Stimulated activated CD4-positive, alpha-beta T cell treated with anti-CD3 and anti-CD28 coated beads, TNF-alpha, amount 100 ng/mL, for 48 hours (primary cell): ENCODE measurements around the gene FAM53B.

Experiments used
- DNase-seq, 3 donors: peaks; one replicate each; pipeline ENCODE4 v3.0.0-alpha.2; 2020; ENCODE audit warnings: low read depth in 3 of 3

Gene FAM53B

DNA sequence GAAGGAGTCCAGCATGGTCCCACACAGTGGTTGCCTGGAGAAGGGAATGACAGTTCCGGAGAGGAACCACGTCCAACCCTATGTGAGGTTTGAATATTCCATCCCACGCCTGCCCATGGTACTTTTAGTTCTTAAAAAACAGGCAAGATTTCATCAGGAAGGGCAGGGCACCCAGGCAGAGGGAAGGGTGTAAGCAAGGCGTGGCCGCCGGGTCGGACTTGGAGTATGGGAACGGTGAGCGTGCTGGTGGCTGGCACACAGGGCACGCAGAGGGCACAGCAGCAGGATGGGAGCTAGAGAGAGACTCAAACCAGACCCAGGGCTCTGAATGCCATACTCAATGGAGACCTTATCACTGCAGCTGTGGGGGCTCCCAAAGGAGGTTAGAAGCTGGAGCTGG, 34.3 kb downstream of the FAM53B start:
- no peak for DNase-seq

DNA sequence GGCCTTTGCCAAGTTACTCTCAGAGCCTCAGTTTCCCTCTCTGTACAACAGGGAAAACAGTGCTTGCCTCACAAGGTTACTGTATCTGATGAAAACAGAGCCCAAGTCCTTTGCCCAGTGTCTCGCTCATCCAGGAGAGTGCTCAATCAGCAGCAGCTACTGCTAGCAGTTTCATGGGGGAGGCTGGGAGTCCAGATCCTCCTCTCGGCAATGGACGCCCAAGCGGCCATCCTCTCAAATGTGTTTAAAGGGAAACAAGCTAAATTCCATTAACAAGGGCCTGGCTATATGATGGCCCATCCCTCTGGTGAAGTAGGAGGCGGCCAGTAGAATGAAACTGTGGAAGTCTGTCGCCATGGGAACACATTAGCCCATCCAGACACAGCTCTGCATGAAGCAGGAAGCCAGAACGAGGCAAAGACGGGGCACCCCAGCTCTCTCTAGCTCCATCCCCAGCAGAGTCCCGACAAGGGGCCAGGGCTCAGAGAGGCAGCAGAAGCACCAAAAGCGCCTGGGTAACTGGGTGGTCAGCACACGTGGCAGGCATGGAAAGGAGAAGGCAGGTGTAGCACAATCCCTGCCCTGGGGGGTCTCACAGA, 35.2 kb downstream of the FAM53B start:
- no peak for DNase-seq

DNA sequence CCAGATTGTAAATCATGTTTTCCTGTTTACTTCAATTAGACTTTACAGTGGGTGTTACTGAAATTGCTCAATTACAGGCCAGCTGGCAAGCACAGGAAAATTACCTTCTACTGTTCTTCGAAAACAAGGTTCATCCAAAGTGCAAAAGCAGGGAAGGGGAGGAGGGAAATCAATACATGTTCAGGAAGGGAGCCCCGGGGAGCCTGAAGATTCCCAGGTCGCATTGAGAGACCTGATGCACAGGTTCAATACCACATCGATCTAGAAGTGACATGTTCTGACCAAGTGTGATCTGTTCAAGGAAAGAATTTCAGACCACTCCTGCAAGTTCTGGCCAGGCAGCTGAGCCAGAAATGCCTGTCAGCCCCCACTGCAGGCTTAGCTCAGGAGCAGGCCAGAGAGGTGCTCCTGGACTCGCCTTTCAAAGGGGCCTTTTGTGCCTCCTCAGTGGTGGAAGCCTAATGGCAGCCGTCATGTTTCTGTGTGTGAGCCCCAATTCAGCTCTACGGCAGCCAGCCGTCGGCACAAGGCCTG, 35.9 kb downstream of the FAM53B start:
- no peak for DNase-seq

DNA sequence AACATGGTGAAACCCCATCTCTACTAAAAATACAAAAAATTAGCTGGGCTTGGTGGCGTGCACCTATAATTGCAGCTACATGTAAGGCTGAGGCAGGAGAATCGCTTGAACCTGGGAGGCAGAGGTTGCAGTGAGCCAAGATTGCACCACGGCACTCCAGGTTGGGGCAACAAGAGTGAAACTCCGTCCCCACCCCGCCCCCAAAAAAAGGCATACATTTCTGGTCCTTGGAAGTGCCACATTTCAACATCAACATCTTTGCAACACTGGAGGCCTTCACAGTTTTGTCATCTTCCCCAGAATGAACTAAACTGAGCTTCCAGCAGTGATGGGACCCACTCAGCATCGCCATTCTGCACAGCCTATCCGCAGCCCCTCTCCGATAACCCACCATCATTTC, 36.6 kb downstream of the FAM53B start:
- DNase-seq: no peak

DNA sequence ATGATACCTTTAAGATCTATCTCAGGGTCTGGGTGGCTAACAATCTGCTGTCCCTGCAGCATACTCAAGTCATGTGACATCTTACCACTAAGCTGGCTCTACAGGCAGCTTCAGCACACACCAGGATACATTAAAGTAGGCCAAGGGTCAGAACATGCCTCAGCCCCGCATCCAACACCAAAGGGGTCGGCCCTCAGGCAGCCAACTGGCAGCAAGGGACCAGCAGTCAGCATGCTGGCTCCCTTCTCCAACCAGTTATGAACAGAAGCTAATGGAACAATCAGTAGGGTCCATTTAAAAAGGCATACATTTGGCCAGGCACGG, 37.1 kb downstream of the FAM53B start:
- DNase-seq: no peak

DNA sequence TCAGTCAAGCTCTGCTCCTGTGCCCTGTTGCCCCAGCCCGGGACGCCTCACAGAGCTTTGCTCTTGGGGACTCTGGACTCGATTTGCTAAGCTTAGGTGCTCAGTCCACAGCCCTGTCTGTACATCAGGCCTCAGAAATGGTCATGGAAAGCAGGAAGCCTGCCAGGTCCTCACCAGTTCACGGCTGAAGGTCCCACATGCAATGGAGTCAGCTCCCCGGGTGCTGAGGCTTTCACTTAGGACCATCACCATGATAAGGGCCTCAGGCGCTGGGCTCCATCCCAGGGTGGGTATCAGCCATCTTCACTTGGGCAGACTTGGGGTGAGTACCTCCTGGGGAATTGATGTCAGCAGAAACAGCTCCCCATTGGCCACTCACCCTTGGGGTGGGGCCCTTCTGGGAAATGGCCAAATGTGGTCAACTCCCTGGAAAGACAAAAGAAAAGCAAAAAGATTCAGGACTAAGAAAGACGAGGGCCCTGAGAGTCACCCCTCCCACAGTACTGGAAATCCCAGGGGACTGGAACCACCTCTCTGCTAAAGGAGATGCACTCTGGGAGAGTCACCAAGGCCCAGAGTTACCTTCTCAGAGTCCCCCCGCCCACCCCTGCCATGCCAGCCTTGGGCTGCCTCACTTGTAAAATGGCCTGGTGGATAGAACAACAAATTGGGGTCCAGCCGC, 37.6 kb downstream of the FAM53B start:
- DNase-seq: no peak

DNA sequence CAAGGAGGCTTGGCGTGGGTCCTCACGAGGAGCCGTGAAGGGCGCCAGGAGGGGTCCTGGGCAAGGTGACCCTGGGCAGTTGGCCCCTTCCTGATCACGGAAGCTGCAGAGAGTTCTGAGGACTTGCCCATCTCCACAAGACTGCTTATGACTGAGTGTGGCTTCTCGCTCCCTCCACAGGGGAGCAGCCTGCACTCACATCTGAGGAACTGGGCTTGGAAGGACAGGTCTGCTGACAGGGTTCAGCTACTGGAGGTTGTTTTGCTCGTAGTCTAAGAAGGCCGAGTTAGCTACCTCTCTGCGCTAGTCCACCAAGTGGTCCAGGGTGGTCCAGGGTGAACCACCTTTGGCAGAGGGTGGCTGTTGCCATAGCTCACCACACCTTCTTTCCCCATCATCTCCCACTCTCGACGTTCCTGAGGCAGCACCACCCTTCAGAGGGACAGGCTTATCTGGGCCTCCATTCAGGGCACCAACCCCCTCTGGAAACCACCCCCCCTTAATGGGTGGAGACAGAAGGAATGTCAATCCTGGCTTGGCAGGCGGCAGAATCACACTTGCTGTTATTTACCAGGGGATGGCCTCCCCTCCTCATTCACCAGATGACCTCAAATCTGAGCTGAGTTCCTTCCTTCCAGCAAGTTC, 38.2 kb downstream of the FAM53B start:
- no peak for DNase-seq

DNA sequence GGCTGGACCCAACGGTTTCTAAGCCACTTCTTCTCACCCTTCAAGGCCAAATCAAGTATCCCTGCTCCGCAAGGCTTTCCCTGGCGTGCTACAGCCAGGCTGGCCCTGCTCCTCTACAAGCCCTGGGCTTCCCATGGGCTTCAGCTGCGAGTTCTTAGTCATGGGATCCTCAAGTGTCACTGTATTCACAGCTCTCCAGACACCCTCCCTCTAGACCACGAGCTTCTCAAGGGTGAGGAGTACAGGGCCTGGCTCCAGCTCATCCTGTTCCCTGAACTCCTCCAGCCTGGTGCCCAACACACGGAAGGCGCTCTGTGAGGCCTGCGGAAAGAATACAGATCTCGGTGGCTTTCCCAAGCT, 38.8 kb downstream of the FAM53B start:
- DNase-seq: no peak

DNA sequence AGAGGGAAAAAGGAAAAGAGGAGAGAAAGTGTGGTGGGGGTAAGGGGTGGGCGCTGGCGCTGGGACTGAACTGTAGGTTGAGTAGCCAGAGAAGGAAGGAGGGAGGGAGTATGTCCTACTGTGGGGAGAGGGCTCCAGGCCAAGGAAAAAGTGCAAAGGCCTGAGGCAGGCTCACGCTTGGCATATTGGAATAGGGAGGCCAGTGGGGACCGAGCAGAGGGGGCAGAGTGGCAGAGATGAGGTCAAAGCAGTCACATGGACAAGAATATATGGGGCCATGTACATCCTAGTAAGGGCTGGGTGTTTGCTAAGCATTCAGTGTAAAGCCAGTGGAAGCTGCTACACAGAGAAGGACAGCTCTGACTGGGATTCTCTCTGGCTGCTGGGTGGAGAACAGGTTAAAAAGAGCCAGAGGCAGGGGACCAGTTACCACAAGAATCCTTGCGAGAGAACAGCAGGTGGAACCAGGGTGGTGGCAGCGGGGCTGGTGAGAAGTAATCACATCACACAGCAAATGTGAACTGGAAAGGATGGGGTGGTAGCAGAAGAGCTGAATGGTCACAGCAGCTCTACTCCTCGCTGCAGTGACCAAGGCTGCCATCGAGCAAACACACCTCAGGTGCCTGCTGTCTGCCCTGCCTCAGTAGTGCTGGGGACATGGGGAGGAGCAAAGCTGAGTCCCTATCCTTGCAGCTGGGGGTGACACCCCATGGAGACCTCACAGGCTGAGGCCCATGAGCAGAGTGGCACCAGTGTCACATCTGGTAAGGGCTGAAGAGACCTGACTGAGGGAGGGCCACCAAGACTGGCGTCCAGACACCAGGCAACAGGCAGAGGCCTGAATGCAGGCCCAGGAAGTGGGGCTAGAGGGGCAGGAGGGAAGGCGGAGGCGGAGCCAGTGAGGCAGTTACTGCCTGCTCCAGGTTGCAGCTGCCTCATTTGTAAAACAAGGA, 39.5 kb downstream of the FAM53B start:
- DNase-seq: no peak

DNA sequence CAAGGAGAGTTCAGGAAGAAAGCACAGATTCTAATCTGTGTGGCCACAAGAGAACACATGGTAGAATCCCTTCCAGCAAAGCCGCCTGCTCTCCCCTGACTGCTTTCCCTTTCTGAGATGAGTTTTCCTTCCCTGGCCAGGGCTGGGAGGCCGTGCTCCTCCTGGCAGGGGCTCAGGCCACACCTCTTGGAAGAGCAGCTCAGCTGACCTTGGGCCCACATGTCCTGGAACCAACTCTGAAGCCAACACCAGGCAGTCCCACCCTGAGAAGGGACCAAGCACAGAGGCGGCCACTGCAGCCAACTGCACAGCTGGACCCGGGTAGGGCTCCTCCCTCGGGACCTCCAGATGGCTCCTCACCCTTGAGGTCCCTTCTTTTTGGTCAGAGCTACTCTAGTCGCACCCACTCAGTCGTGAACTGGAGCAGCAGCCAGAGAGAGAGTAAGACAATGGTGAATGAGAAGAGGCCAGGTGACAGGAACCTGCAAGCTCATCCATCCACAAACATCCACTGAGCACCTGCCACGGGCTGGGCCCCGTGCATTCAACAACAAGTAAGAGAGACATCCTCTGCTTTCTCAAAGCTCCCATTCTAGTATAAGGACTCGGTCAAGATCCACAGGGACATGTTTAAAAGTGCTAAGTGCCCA, 40.3 kb downstream of the FAM53B start:
- DNase-seq: no peak

DNA sequence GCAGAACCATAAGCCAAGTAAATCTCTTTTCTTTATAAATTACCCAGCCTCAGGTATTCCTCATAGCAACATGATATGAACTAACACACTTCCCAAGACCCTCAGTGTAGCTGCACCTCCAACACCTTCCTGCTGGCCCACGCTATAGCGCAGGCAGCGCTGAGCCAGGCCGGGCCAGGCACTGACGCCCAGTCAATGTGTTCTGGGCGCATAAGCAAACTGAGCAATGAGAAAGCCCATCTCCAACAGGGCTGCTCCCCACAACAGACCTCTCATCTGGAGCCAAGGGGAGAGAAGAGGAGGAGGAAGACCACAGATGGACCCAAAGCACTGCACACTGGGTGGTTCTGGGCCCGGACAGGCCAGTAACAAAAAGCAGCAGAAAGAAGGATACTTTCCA, 40.8 kb downstream of the FAM53B start:
- DNase-seq: no peak

DNA sequence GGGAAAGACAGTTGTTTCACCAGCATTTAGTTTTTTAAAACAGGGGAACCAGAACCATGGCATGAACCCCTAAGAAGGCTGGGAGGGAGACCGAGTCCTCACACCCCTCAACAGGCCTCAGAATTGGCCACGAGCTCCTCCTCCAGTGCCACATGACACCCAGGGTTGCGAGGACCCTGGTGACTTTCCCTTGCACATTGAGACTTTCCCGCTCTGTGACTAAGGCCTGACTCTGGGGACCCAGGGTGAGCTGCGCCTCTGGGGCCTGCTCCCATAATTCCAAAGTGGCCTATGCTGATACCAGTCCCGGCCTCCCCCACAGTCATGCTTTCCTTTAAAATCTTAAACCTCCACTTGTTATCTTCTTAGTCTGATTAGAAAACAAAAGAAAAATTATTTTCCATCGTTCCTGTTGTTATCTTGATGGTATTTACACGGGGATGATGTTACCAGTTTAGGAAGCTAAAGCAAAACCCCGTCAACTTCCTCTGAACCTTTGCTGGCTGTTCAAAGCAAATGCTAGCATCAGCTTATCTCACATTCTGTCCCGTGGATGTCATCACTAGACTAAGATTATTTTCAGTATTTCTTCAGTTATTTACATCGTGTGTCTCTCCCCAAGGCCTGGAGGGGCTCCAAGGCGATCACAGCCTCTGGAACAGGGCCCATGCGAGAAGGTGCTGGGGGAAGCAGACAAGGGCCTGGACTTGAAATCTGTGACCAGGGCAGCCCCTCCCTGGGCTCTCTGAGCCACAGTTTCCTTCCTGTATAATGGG, 42.1 kb downstream of the FAM53B start:
- no peak for DNase-seq

DNA sequence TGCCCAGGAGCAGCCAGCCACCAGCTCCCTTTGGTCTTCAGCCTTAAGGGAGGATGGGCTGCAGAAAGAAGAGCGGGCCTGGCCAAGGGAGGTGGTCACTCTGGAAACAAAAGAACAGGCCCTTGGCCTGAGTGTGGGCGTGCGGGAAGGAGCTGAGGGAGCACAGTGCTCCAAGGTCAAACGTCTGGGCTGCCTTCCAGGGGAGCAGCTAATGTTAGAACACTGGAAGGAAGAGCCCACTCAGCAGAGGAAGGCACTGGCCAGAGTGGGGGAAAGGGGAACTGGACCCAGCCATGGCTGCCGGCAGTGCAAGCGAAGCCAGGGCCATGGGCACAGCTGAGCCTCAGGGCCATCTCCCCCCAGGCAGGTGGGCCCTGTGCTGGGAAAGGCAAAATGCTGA, 42.7 kb downstream of the FAM53B start:
- no peak for DNase-seq

DNA sequence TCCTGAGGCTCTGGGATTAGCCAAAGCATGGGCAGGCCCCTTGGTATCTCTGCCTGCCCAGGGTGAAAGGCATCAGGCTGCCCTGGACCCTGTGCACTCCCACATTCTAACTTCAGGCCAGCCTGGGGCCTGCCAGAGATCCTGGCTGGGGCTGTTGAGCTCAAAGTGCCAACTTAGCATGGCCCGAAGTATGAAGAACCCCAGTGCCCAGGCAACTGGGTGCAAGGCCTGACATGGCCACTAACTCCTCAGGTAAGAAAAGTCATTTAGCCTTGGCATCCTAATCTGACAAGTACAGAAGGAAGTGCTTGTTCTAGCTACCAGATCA, 43.2 kb downstream of the FAM53B start:
- DNase-seq: no peak

DNA sequence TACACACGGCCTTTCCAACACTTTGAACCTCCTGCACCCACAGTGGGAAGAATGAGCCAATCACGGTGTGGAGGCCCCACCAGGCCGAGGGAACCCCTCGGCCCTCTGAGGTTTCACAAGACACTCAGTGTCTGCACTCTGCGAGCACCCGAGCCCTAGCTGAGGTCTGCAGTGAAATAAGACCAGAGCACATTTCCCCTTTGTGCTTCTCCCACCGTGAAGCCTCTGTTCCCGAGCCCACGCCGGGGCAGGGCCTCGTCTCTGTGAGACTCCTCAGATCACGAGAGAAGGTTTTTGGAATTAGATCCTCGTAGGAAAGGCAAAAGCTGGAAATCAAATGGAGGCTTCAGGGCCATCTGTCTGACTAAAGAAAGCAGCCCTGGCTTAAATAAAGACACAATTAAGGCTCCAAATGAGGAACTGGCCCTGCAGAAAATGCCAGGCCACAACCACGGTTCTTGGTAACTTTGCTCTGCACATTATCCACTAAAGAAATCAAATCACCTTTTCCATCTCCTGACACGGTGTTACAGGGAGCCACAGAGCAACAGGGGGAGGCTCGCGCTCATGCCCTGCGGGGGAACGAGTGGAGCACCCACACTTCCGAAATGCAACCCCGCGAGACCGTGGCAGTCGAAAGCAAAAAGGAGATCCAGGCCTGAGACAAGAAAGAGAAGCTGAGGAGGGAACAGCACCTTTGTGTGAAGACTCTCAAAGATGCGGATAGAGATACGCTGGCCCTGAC, 43.7 kb downstream of the FAM53B start:
- DNase-seq: no peak

DNA sequence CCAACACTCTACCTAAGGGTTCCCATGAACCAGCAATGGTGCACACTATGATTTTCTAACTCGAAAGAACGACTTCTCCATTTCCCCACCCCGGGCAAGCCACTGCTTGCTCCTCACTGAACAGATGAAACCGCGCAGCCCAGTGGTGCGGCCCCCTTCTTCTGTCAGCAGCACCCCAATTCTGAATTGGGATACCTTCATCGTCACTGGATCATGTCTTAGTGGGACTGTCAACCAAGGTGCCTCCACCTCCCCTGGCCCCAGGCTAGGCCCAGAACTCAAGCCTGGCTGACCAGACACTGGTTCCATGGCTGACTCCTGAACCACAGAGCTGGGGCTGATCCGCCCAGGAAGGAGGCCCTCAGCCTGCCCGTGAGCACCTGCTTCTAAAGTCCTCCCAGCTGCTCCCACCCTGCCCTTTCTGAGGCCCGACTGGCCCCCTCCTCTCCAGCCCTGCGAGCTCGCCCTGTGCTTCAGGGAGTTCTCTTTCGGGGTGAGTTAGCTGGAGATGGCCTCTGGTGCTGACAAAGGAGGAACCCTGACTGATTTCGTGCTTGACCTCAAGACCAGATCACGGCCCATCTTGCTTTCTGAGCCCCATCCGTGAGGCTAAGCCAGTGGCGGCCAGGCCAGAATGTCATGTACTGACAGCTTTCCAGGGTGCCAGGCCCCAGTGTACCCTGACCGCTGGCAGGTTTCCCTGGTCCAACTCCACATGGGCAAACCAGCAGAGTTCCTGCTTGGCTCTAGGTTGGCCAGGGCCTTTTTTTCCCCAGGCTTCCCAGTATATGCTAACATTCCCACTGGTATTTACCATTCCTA, 44.5 kb downstream of the FAM53B start:
- DNase-seq: no peak

DNA sequence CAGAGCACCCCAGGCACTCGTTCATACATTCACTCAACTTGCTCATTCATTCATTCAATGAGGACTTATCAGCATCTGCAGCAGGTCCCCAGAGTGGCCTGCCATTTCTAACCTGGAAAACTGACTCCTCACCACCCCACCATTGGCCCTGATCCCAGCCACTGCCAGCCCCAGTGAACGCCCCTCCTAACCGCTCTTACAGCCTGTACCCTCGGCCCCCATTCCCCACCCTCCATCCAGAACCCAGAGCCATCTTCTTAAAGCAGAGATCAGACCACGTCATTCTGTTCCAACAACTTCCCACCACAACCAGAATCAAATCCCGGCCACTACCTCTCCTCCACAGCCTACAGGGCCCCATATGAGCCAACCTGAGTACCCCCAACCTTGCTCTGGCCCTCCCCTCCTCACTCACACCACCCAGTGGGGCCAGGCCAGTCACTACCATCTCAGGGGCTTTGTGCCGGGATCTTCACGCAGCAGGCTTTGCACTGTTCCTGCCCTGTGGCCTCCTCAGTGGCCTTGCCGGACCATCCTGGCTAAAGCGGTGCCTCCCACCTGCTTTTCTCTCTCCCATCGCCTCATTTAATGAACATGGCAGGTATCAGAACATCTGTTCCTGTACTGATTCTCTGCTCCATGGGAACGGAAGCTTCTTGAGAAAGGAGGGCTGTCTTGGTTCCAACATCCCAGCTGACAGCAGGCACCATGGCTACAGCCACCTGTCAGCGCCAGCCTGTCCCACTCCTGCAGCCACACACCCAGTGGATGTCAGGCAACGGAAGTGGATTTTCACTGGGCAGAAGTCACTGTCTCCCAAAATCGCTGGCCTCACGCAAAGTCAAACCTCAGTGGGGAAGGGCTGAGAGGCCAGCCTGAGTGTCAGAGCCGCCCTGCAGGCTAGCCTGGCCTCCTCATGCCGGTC, 45.4 kb downstream of the FAM53B start:
- DNase-seq: no peak

DNA sequence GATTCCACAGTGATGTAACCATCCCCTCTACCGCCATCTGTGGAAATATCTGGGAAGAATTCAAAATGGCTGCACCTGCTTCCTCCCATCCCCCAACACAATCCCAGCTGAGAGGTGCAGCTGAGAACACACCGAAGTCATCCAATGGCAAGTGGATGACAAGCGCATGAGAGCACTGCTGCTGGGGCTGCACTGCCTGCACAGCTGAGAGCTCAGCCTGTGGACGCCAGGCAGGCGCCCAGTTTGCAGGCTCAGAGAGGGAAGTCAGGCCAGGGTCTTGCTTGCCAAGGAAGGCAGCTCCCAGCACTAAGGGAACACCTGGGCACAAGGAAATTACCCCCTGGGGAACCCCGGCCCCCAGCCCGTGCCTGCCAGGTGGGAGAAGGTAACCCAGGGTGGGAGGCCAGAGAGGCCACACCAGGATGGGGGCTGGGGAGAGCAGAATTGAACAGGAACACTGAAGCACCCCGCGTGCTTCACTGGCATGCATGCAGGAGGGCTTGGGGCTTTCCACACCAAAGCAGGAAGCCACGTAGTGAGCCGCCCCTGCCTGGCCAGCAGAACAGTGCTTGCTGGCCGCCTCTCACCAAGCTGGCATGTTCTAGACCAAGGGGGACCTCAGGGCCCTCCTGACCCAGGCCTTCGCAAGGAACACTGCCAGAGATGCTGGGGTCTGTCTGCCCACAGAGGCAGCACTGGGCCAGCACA, 46.2 kb downstream of the FAM53B start:
- no peak for DNase-seq
